Measurements from ENCODE around the gene FOXD4L3. TPM values are rescaled to one million over a fixed set of nuclear protein-coding genes. Genes with fewer than 3 reads are reported as not detected.
"Not testable (repeated sequence)": the region's sequence is repeated elsewhere in the genome, so short reads cannot be mapped to it uniquely, and the experiment has no call there.

FOXD4L3 gene
- total RNA-seq, result not detected in 2 replicates

DNA sequence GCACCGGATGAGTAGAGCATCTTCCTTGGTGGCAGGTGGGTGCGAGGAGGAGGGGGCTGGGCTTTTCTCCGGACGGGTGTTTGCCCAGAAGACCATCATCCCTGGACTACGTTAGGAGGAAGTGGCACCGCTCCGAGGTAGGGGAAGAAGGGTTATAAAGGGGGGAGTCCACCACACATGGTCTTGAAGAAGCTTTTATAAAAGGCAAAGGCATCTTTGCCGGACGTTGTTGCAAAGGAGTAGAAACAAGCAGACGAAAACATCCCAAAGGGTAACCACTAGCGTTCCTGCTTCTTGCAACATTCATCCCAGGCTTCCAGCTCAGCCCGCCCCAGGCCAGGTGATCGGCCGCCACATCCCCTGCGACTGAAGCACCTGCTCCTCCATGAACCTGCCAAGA is at the start of gene FOXD4L3:
TSS of gene FOXD4L3 (plus strand) at position 301 of the 400 bp plus-strand sequence. CDS start at position 386, 85 bp downstream.
- not testable (repeated sequence) for H3K4me3 ChIP-seq (ENCODE audit: low read depth, low read length); DNase-seq (ENCODE audit: low read depth)

DNA sequence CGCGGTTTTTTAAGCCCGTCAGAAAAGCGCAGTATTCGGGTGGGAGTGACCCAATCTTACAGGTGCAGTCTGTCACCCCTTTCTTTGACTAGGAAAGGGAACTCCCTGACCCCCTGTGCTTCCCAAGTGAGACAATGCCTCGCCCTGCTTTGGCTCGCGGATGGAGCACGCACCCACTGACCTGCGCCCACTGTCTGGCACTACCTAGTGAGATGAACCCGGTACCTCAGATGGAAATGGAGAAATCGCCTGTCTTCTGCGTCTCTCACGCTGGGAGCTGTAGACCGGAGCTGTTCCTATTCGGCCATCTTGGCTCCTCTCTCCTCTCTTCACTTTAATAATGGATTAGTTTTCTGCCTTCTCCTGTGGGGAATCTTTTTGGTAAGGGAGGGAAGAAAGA is 21.6 kb upstream of the FOXD4L3 start:
- DNase-seq (ENCODE audit: low read depth); H3K4me3 ChIP-seq (ENCODE audit: low read depth, low read length): not testable (repeated sequence)

DNA sequence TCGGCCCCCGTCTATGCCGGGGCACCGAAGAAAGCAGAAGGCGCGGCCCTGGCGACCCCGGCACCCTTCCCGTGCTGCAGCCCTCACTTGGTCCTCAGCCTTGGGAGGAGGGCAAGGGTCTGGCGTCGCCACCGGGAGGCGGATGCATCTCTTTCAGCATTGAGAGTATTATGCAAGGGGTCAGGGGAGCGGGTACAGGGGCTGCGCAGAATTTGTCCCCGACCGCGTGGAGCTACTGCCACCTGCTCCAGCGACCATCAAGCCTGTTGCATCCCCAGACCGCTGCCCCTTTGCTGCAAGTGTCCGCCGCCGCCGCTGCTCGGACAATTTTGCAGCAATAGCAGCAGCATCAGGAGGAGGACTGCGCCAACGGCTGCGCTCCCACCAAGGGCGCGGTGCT is 1.1 kb downstream of the FOXD4L3 start:
- not testable (repeated sequence) for DNase-seq (ENCODE audit: low read depth); H3K4me3 ChIP-seq (ENCODE audit: low read depth, low read length)

DNA sequence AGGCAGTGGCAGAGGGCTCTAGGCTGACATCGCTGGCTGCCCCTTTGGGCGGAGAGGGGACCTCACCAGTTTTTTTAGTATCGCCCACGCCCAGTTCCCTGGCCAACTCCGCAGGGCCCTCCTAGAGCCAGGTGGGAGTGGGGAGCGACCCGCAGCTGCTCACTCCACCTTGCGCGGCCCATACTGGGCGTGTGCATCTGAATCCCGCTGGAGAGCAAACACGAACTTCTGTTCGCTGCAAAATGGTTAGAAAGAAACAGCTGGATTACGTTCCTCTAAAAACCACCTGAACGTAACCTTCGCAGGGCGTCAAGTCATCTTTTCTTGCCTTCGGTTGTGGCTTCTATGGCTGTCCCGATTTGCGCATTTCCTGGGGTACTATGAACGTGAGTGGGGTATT is 1.5 kb downstream of the FOXD4L3 start:
- DNase-seq (ENCODE audit: low read depth); H3K4me3 ChIP-seq (ENCODE audit: low read depth, low read length): not testable (repeated sequence)

DNA sequence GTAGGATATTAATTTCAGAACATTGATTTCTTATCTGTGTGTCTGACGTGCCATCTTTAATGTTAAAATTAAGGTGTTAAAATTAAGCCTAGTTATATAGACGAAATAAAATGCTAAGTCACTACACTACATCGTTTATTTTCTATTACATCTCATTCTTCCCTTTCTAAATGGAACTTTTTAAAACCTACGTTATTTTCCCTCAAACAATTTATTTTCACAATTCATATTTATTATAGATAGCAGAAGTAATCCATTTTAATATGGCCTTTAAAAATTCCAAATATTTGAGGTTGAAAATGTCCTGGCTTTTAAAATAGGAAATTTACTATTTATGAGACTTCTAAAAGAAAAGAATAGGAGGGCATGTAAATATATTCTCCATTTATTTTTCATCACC is 2.1 kb downstream of the FOXD4L3 start:
- DNase-seq (ENCODE audit: low read depth), result not testable (repeated sequence)

DNA sequence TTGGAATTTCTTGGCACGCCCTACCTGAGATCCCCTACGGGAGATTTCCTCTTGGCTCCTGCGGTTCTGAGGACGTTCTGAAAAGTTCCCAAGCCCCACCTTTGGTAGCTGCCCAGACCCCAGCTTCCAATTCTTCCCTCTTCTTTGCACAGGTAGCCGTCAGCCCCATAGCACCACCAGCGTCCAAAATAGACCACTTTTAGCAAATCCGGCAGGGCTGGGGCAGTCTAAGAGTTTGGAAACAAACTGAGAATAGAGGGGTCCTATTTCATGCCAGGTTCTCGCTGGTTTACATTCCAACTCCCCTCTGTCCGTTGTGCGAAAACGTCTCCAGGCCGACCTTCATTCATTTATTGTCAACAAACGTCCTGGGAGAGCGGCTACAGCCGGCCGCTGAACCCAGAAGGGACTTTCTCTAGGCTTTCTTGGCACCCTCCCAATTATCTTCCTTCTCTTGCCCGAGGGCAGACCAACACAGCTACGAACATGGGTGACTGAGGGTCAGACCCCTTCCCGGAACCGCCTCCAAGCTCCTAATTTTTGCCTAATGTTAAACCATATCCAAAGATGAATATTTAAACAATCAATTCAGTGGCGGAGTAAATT is 3.1 kb downstream of the FOXD4L3 start:
- not testable (repeated sequence) for H3K4me3 ChIP-seq (ENCODE audit: low read depth, low read length); DNase-seq (ENCODE audit: low read depth)

More for the DNA sequence above, 2.1 kb downstream of the FOXD4L3 start:
- H3K4me3 ChIP-seq (ENCODE audit: low read depth, low read length), result not testable (repeated sequence)

DNA sequence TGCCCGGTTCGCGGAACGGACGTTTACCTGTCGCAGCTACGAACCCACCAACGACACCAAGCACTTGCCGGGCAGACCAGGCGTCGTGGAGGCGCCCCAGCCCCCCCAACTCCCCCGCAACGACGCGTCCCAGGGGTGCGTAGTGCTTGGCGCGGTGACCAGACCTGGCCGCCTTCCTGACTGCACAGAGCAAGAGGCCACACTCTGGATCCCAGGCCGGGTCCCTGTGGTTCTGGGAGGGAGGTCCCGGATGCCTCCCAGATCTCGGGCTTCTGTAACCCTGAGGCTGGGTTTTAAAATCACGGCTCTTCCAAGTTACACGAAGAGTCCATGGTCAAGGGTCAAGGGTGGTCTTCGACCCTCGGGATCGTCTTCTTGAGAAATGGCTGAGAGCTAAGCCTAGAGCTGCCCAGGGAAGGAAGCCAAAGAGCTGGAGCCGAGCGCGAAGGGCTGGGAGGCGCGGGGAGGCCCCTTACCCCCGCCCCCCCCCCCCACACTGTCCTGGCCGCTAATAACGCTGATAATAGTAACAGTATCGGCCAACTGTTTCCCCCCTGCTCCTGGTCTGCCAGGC is 3.8 kb downstream of the FOXD4L3 start:
- H3K4me3 ChIP-seq (ENCODE audit: low read depth, low read length), result not testable (repeated sequence)

DNA sequence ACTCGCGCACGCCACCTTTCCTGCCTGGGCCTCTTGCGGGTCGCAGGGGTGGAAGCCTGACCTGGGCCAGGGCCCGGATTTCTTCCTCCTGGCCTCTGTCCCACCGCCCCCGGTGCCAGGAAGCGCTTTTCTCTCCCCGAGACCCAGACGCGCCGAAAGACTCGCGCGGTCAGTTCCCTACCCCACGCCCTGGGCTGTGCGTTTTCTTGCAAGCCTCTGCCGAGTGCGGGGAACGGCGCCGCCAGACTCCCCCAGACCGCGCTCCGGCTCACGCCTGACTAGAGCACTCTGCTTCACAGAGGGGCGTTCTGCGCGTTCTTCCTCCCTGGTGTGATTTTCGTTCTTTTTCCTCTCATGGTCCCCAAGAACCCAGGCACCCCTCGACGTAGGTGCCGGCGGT is 4.5 kb downstream of the FOXD4L3 start:
- DNase-seq (ENCODE audit: low read depth); H3K4me3 ChIP-seq (ENCODE audit: low read depth, low read length): not testable (repeated sequence)

More for the DNA sequence above, 3.8 kb downstream of the FOXD4L3 start:
- not testable (repeated sequence) for DNase-seq (ENCODE audit: low read depth)

DNA sequence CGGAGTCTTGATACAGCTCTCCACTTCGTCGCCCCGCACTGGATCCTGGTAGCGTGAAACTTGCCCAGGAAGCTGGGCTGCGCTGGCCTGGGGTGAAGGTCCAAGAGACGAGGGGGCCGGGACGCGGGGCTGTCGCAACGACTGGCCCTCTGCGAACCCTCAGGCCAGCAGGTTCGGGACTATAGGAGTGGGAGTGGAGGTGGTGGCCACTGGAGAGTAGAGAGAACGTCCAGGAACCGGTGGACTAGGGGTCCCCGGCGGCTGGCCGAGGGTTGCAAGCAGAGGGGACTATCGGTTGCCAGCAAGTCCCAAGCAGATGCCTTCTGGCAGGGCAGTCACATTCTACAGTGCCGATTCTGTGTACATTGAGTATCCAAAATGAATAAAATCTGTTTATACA is 5.0 kb downstream of the FOXD4L3 start:
- H3K4me3 ChIP-seq (ENCODE audit: low read depth, low read length); DNase-seq (ENCODE audit: low read depth): not testable (repeated sequence)

DNA sequence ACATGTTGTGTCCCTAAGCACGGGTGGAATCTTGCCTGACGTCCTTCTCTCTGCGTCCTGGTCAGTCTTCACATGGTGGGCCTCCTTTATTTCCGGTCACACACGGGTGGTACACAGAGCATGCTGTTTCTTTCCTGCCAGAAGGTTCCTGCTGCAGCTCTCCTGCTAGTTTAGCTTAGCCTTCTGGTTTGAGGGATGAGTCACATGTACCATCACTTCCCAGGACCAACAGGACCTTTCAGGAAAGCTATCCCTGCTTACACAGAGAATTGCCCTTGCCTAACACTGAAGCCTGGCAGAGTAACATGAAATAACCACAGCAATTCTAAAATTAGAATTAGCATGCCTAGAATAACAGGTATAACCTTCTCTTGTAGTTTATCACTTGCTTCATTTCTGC is 8.5 kb downstream of the FOXD4L3 start:
- H3K4me3 ChIP-seq (ENCODE audit: low read depth, low read length); DNase-seq (ENCODE audit: low read depth): not testable (repeated sequence)

DNA sequence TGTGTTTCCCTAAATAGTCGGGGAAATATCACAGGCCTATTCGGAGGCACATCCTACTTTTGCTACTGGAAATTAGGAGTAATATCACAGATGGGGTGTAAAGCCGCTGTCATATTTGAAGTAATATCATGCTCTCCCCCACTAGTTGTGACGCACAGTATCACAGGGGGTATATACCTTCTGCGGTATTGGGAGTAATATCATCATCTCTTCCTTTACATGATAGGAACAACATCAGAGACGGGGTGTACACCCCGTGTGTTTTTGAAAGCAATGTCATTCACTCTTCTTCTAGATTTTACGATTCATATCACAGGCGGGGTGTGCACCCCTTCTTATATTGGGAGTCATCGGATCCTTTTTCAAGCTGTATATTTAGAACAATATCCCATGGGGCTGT is 15.5 kb downstream of the FOXD4L3 start:
- not testable (repeated sequence) for DNase-seq (ENCODE audit: low read depth); H3K4me3 ChIP-seq (ENCODE audit: low read depth, low read length)

DNA sequence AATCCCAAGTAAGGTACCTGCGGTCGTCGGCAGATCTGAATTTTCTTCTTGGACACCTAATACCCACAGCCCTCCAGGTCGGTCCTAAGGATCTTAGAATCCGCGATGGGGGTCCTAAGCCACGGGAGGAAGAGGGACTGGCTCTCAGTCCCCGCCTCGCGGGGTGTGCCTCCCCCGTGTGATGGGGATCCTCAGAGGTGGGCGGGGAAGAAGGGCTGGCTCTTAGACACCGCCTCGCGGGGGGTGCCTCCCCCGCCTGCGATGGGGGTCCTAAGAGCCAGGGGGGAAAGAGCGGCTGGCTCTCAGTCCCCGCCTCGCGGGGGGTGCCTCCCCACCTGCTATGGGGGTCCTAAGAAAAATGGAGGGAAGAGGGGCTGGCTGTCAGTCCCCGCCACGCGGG is 21.1 kb downstream of the FOXD4L3 start:
- not testable (repeated sequence) for DNase-seq (ENCODE audit: low read depth); H3K4me3 ChIP-seq (ENCODE audit: low read depth, low read length)

DNA sequence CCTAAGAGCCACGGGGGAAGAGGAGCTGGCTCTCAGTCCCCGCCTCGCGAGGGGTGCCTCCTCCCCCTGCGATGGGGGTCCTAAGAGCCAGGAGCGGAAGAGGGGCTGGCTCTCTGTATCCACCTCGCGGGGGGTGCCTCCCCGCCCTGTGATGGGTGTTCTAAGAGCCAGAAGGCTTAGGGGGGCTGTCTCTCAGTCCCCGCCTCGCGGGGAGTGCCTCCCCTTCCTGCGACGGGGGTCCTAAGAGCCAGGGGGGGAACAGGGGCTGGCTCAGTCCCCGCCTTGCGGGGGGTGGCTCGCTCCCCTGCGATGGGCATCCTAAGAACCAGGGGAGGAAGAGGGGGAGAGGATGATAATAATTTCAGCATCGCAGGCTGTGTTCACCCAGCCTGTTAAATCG is 21.9 kb downstream of the FOXD4L3 start:
- DNase-seq (ENCODE audit: low read depth); H3K4me3 ChIP-seq (ENCODE audit: low read depth, low read length): not testable (repeated sequence)

DNA sequence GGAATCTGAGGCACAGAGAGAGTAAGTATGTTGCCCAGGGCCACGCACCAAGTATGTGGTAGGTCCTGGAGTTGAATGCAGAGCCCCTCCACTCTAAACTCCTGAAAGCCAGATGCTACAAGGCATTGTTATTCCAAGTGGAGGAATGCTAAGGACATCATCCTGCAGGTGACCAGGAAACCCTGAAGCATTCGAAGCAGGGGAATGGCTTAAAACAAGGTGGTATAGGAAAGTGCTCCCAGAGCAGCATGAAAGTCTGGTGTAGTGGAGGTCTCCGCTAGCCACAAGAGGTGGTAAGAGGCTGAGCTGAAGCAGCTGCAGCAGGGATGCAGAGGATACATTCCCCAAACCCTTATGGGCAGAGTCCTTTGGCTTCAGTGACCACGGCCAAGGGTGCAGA is 26.4 kb downstream of the FOXD4L3 start:
- not testable (repeated sequence) for H3K4me3 ChIP-seq (ENCODE audit: low read depth, low read length); DNase-seq (ENCODE audit: low read depth)

DNA sequence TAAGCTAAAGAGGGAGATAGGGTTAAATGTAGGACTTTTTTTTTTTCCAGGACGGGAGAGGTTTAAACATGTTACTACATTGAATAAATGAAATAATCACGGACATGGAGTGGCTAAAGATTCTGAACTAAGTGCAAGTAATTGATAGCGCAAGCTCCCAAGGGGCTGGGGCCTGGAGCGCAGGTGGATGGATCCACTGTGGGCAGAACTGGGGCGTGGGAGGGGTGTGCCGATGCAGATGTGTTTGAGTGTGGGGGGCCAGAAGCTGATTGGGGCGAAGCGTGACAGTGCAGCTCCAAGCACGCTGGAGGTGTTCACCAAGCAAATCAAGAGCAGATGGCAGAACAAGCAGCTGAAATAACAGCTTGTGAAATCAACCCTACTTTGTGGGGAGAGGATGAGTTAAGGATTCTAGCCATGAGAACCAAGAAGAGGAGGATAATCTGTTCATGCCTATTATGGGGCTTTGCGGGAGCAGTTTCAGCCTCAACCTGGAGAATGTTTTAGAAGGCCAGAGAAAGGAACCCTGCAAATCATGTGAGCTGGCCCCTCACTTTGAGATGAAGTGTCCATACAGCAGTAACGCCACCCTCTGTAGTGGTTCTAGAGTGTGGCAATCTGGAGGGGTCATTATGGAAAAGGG is 28.0 kb downstream of the FOXD4L3 start:
- DNase-seq (ENCODE audit: low read depth), result not testable (repeated sequence)

DNA sequence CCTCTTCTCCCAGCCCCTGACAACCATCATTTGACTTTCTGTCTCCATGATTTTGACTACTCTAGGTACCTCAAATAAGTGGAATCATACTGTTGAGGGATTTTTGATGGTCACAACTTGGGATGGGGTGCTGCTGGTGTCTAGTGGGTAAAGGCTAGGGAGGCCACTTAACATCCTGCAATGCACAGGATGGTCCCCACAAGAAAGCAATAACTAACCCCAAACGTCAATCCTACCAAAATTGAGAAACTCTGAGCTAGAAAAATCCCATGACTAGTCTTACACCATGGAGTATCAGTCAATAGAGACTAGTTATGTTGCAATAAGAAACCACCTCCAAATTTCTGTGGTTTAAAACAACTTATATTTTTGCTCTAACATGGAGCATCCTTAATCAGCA is 29.5 kb downstream of the FOXD4L3 start:
- H3K4me3 ChIP-seq (ENCODE audit: low read depth, low read length); DNase-seq (ENCODE audit: low read depth): not testable (repeated sequence)

More for the DNA sequence above, 28.0 kb downstream of the FOXD4L3 start:
- H3K4me3 ChIP-seq (ENCODE audit: low read depth, low read length), result not testable (repeated sequence)

DNA sequence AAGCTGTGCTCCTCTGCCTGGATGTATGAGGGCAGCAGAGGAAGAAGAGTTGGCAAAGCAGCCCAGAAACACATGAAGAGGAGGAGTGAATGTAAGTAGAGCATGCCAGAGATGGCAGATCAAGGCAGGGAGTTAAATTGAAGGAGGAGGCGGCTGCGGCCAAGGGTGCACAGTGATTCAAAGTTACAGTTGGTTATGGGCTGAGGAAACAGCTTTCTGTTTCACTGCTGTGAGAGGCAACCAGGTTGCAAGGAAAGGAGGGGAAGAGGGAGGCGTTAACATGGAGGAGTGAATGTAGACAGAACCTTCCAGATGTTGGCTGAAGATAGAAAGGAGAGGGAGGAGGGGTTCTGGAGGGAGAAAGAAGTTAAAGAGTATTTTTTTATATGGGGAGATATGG is 33.3 kb downstream of the FOXD4L3 start:
- not testable (repeated sequence) for DNase-seq (ENCODE audit: low read depth)

DNA sequence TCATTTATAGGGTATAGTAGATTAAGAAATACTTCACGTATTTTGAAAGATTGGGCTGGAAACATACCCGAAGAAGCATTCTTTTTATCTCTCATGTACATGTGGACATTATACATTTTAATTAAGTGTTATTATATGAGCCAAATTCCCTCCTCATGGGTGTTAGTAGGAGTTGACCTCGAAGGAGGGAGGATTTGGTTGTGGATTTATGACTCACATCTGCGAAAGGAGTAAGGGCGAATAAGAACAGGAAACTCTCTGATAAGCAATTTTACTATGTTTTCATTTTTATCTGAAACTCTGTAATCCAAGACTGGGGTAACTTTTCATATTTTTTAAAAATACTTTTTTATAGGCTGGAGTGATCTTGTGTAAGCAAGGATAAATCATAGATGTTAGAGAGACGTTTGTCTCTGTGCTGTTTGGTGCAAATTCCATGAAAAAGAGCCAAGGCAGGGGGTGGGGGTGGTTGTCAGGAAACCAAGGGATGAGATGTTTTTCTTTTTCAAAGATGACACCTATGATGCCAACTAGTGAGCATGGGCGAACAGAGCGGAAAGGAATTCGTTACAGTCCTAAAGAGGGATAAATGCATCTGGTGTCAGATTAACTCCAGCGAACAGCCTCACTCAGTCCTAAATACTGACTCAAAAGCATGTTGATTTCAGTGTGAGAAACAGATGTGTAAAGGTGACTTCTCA is 34.1 kb downstream of the FOXD4L3 start:
- DNase-seq (ENCODE audit: low read depth); H3K4me3 ChIP-seq (ENCODE audit: low read depth, low read length): not testable (repeated sequence)

More for the DNA sequence above, 33.3 kb downstream of the FOXD4L3 start:
- H3K4me3 ChIP-seq (ENCODE audit: low read depth, low read length), result not testable (repeated sequence)

DNA sequence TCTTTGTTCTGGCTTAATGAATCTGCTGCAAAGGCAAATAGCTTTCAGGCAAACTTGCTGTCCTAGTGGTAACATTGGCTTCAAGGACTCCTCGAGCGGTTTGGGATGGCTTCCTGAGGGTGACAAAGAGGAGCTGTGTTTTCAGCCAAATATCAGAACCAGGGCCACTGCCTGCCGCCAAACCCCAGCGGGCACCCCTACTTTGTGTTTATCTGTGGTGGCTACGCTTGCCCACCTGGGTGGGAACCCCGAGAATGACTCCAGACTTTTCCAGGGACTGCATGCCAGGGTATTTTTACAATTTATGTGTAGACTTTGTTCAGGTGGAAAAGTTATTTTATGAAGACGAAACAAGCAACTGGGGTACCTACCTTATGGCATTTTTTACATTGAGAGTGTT is 35.3 kb downstream of the FOXD4L3 start:
- not testable (repeated sequence) for DNase-seq (ENCODE audit: low read depth); H3K4me3 ChIP-seq (ENCODE audit: low read depth, low read length)
